ENCODE measurements around the gene CALCOCO1. TPM values are rescaled to one million over a fixed set of nuclear protein-coding genes. Genes with fewer than 3 reads are reported as not detected.

CALCOCO1 gene
- total and polyA plus RNA-seq, 4 experiments from 2014 or later = 77.3 to 178 (median 133) TPM

DNA sequence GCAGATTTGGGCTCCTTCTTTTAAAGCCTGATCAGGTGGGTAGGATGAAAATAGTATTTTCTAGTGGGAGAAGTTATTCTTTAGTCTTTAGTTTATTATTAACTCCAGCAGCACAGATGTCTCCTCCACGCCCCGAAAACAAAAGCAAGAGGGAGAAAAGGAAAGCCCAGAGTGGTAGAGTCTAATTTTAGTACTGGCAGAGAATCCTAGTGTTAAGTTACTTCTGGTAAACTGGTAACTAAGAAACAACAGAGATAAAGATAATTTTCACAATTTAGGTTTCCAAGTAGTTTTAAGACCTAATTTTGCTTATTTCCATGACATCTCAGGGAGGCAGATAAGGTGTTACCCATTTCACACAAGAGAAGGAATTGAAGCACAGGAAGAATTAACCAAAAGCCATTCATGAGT, 67.7 kb downstream of the CALCOCO1 start:
- H3K36me3 ChIP-seq (ENCODE audit: insufficient read depth, low read length) = peaks cover 2% of the 10 kb centered on the region
- Mint-ChIP-seq H3K27me3 (no peaks in the 10 kb centered on the region), H3K36me3 (peaks cover 22% of the 10 kb centered on the region in 2 donors), H3K27ac (no peak overlapping the region), H3K4me3 (no peak overlapping the region), H3K9me3 (peaks cover 0 to 2% (median 0%) of the 10 kb centered on the region in 8 donors), H3K4me1 (peaks cover 0 to 1% (median 0%) of the 10 kb centered on the region in 4 donors)
- no peak overlapping the region for H3K4me3 ChIP-seq (ENCODE audit: low read length in 2 of 2)
- no peak for DNase-seq
- POLR2A ChIA-PET (ENCODE audit: partially characterized antibody) = no interaction called here
- no peaks in the 10 kb centered on the region for H3K9me3 ChIP-seq (ENCODE audit: control insufficient read depth in 1 of 2, low read length in 2 of 2)
- CTCF ChIA-PET (ENCODE audit: partially characterized antibody) = interaction anchor here (2.0 kb wide), 1 partner anchor 86 kb away, joined by 4 read pairs; no protein-coding TSS in a partner anchor
- H3K4me1 ChIP-seq (ENCODE audit: insufficient read depth, low read length) = no peaks in the 10 kb centered on the region
- no peak overlapping the region for H3K27ac ChIP-seq (ENCODE audit: low read depth, low read length)
- intact Hi-C loops (cut with micrococcal nuclease) = no loop called here
- no peaks in the 10 kb centered on the region for H3K27me3 ChIP-seq (ENCODE audit: insufficient read depth, low read length)

GRCh38 chr12:53659011-53659551, 68.2 kb downstream of the CALCOCO1 start:
- Mint-ChIP-seq H3K27ac (no peak overlapping the region), H3K27me3 (no peaks in the 10 kb centered on the region), H3K36me3 (peaks cover 18 to 19% of the 10 kb centered on the region in 2 donors), H3K4me1 (no peaks in the 10 kb centered on the region), H3K4me3 (no peak overlapping the region), H3K9me3 (peaks cover 0 to 2% (median 0%) of the 10 kb centered on the region in 8 donors)
- no peak for DNase-seq
- ChIA-PET POLR2A (ENCODE audit: partially characterized antibody) (interaction anchor here (0.6 kb wide), 1 partner anchor 16 kb away, joined by 3 read pairs; no protein-coding TSS in a partner anchor), CTCF (ENCODE audit: partially characterized antibody) (interaction anchor here (2.0 kb wide), 1 partner anchor 87 kb away, joined by 4 read pairs; no protein-coding TSS in a partner anchor)
- Histone ChIP-seq H3K27me3 (ENCODE audit: insufficient read depth, low read length) (no peaks in the 10 kb centered on the region), H3K4me1 (ENCODE audit: insufficient read depth, low read length) (no peaks in the 10 kb centered on the region), H3K4me3 (ENCODE audit: low read length in 2 of 2) (no peak overlapping the region), H3K36me3 (ENCODE audit: insufficient read depth, low read length) (no peaks in the 10 kb centered on the region), H3K27ac (ENCODE audit: low read depth, low read length) (no peak overlapping the region), H3K9me3 (ENCODE audit: control insufficient read depth in 1 of 2, low read length in 2 of 2) (no peaks in the 10 kb centered on the region)
- intact Hi-C loops (cut with micrococcal nuclease) = no loop called here

Other genes starting within 250 kb of the CALCOCO1 start
- gene MAP3K12, start 228.0 kb downstream of the CALCOCO1 start, total RNA-seq = 10 to 100 TPM; 25.0 to 28.2 TPM
- gene MAP3K12, start 228.0 kb downstream of the CALCOCO1 start, polyA plus RNA-seq = 1 to 10 TPM; 3.1 to 8.5 TPM
- gene TARBP2, start 226.2 kb downstream of the CALCOCO1 start, total RNA-seq = 10 to 100 TPM; 26.9 to 37.0 TPM
- gene TARBP2, start 226.2 kb downstream of the CALCOCO1 start, polyA plus RNA-seq = 10 to 100 TPM; 24.5 to 33.1 TPM
- gene NPFF, start 220.0 kb downstream of the CALCOCO1 start, total RNA-seq = not detected
- not detected for gene NPFF, start 220.0 kb downstream of the CALCOCO1 start, polyA plus RNA-seq
- 10 to 100 TPM; 26.8 to 35.8 TPM for gene ATF7, start 101.1 kb downstream of the CALCOCO1 start, total RNA-seq
- gene ATF7, start 101.1 kb downstream of the CALCOCO1 start, polyA plus RNA-seq = 10 to 100 TPM; 16.3 to 16.4 TPM
- 100 to 1,000 TPM; 238 to 246 TPM for gene ATP5MC2, start 51.4 kb downstream of the CALCOCO1 start, total RNA-seq
- gene ATP5MC2, start 51.4 kb downstream of the CALCOCO1 start, polyA plus RNA-seq = 100 to 1,000 TPM; 519 to 581 TPM
- not detected for gene CISTR, start 24.5 kb upstream of the CALCOCO1 start, total RNA-seq
- gene CISTR, start 24.5 kb upstream of the CALCOCO1 start, polyA plus RNA-seq = not detected
- not detected for gene HOXC13, start 211.4 kb upstream of the CALCOCO1 start, total RNA-seq
- gene HOXC13, start 211.4 kb upstream of the CALCOCO1 start, polyA plus RNA-seq = not detected
- not detected for gene HOXC12, start 227.5 kb upstream of the CALCOCO1 start, total RNA-seq
- not detected for gene HOXC12, start 227.5 kb upstream of the CALCOCO1 start, polyA plus RNA-seq
- not detected for gene HOXC11, start 245.7 kb upstream of the CALCOCO1 start, total RNA-seq
- not detected for gene HOXC11, start 245.7 kb upstream of the CALCOCO1 start, polyA plus RNA-seq
- gene HOTAIR, start 247.5 kb upstream of the CALCOCO1 start, total RNA-seq = not detected
- gene HOTAIR, start 247.5 kb upstream of the CALCOCO1 start, polyA plus RNA-seq = not detected